HepG2 (cell line): ENCODE data around the gene FAF2. TPM values are rescaled to one million over a fixed set of nuclear protein-coding genes. Genes with fewer than 3 reads are reported as not detected.
A peak's percentile ranks its signal among the peaks of the same experiment; 100 is the strongest.

ENCODE experiments used
- GTF3A ChIP-seq: sonication (generic); formaldehyde crosslinking; conservative IDR thresholded peaks from 2 replicates; pipeline ENCODE4 v1.4.0; 2020; ENCODE audit warnings: mild to moderate bottlenecking, missing genetic modification reagents
- HMG20A ChIP-seq: IDR thresholded peaks from 2 replicates; pipeline ENCODE4 v1.6.1; 2016; ENCODE audit warnings: borderline replicate concordance
- SPEN ChIP-seq: sonication (generic); formaldehyde crosslinking; IDR thresholded peaks from 2 replicates; pipeline ENCODE4 v1.5.1; 2020; ENCODE audit warnings: low read depth, mild to moderate bottlenecking, missing genetic modification reagents
- SRY ChIP-seq: sonication (generic); formaldehyde crosslinking; IDR thresholded peaks from 2 replicates; pipeline ENCODE4 v1.8.0; 2022; ENCODE audit warnings: mild to moderate bottlenecking, missing genetic modification reagents
- ZNF225 ChIP-seq: sonication (generic); formaldehyde crosslinking; IDR thresholded peaks from 2 replicates; pipeline ENCODE4 v1.4.0; 2020; ENCODE audit warnings: mild to moderate bottlenecking, missing genetic modification reagents
- ZNF24 ChIP-seq: fragments of 450-650 bp; IDR thresholded peaks from 2 replicates; pipeline ENCODE4 v1.6.1; 2017; ENCODE audit warnings: antibody characterized with exemption, mild to moderate bottlenecking
- ZNF292 ChIP-seq: sonication (generic); formaldehyde crosslinking; IDR thresholded peaks from 2 replicates; pipeline ENCODE4 v1.8.1; 2022; ENCODE audit warnings: mild to moderate bottlenecking, low read depth, missing genetic modification reagents, borderline replicate concordance
- ZNF383 ChIP-seq: sonication (generic); formaldehyde crosslinking; IDR thresholded peaks from 2 replicates; pipeline ENCODE4 v1.4.0; 2020; ENCODE audit warnings: missing genetic modification reagents, mild to moderate bottlenecking, borderline replicate concordance
- polyA plus RNA-seq, 8 experiments: library from polyadenylated mRNA; depleted of rRNA in 3 of 8; stranded (reverse) in 7 of 8; unstranded in 1 of 8; fragments of >200 nt; fragmentation: Illumina TruSeq in 4 of 8; extraction: Trizol in 4 of 8; gene quantifications; 2 replicates each; pipeline versions ENCODE4 v1.2.1 to v1.2.3, GENCODE V29; 2011 to 2016; ENCODE audit warnings: low read depth in 4 of 8, missing spikeins in 1 of 8, mixed read lengths in 1 of 8; ENCODE audit not compliant: insufficient read depth in 1 of 8
- total RNA-seq, 5 experiments: library from RNA; depleted of rRNA; stranded (reverse); fragments of >200 nt; fragmentation: Illumina TruSeq; extraction: Trizol; gene quantifications; 2 replicates each; pipeline ENCODE4 v1.2.3, GENCODE V29; 2016; ENCODE audit warnings: low read depth in 1 of 5
- TF ChIP-seq, protein P1 (sequence below): sonication (generic); formaldehyde crosslinking; IDR thresholded peaks from 2 replicates; pipeline ENCODE4 v1.5.1; 2020; ENCODE audit warnings: mild to moderate bottlenecking, missing genetic modification reagents, moderate library complexity
- TF ChIP-seq, protein P2 (sequence below): sonication (generic); formaldehyde crosslinking; IDR thresholded peaks from 2 replicates; pipeline ENCODE4 v1.5.1; 2020; ENCODE audit warnings: mild to moderate bottlenecking, missing genetic modification reagents, moderate library complexity

The FAF2 gene
- total and polyA plus RNA-seq, 2 of the 13 experiments (the other 11 are each of a cell fraction or from before 2014, with no cell fraction given), result 27.8 to 34.3 TPM

DNA sequence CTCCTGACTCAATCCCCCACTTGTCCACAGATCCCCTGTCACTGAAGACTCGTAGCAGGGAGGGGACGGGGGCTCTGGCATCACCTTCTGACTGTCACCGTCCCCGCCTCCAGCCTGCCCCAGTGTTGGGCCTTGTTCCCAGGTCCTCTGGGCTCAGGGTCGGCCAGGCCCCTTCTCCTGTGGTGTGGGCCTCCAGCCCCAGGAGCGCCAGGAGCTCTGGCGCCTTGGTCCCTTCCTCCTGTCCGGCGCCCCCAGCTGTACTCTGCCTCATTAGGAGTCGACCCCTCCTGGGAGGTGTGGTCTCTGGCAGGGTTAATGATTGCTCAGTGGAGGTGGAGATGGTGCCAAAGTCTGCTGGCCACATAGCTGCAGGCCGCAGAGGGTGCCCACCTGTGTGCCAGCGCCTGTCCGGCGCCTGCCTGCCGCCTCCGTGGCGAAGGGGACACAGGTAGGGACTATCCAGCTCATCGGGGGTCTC is 100.8 kb downstream of the FAF2 start, which contains the start of gene CDHR2 (continued):
- TF ChIP-seq SPEN (CRISPR knock-in tag) (no peak; the same call in 1 of the 2 replicates), ZNF24 (no peak), GTF3A (CRISPR knock-in tag) (0 out of 2 replicates have a peak, but pooled peaks have one; percentile 67), SRY (CRISPR knock-in tag) (0 out of 2 replicates have a peak, but pooled peaks have one; percentile 66), HMG20A (no peak), ZNF225 (CRISPR knock-in tag) (no peak), ZNF383 (CRISPR knock-in tag) (0 out of 2 replicates have a peak, but pooled peaks have one; percentile 67), ZNF292 (CRISPR knock-in tag) (0 out of 2 replicates have a peak, but pooled peaks have one; percentile 16)
- TF ChIP-seq, protein P1, sequence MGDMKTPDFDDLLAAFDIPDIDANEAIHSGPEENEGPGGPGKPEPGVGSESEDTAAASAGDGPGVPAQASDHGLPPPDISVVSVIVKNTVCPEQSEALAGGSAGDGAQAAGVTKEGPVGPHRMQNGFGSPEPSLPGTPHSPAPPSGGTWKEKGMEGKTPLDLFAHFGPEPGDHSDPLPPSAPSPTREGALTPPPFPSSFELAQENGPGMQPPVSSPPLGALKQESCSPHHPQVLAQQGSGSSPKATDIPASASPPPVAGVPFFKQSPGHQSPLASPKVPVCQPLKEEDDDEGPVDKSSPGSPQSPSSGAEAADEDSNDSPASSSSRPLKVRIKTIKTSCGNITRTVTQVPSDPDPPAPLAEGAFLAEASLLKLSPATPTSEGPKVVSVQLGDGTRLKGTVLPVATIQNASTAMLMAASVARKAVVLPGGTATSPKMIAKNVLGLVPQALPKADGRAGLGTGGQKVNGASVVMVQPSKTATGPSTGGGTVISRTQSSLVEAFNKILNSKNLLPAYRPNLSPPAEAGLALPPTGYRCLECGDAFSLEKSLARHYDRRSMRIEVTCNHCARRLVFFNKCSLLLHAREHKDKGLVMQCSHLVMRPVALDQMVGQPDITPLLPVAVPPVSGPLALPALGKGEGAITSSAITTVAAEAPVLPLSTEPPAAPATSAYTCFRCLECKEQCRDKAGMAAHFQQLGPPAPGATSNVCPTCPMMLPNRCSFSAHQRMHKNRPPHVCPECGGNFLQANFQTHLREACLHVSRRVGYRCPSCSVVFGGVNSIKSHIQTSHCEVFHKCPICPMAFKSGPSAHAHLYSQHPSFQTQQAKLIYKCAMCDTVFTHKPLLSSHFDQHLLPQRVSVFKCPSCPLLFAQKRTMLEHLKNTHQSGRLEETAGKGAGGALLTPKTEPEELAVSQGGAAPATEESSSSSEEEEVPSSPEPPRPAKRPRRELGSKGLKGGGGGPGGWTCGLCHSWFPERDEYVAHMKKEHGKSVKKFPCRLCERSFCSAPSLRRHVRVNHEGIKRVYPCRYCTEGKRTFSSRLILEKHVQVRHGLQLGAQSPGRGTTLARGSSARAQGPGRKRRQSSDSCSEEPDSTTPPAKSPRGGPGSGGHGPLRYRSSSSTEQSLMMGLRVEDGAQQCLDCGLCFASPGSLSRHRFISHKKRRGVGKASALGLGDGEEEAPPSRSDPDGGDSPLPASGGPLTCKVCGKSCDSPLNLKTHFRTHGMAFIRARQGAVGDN (CRISPR knock-in tag), result peak; percentile 54
- TF ChIP-seq, protein P2, sequence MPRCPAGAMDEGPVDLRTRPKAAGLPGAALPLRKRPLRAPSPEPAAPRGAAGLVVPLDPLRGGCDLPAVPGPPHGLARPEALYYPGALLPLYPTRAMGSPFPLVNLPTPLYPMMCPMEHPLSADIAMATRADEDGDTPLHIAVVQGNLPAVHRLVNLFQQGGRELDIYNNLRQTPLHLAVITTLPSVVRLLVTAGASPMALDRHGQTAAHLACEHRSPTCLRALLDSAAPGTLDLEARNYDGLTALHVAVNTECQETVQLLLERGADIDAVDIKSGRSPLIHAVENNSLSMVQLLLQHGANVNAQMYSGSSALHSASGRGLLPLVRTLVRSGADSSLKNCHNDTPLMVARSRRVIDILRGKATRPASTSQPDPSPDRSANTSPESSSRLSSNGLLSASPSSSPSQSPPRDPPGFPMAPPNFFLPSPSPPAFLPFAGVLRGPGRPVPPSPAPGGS, result 0 out of 2 replicates have a peak, but pooled peaks have one; percentile 11
